ENCODE data around the gene ARSH.
"Not testable (repeated sequence)": the region's sequence is repeated elsewhere in the genome, so short reads cannot be mapped to it uniquely, and the experiment has no call there.

The ARSH gene

GRCh38 chrX:3006495-3006894 lies at the start of gene ARSH:
Gene ARSH (plus strand): TSS chrX:3006546. CDS start chrX:3006613, 67 bp downstream.
- DNase-seq: no peak

- DNase-seq: no peak
Measured at GRCh38 chrX:2958199-2958598, 48.1 kb upstream of the ARSH start.

- no peak for DNase-seq
Measured at GRCh38 chrX:2960861-2961515, 45.4 kb upstream of the ARSH start.

- no peak for DNase-seq
Measured at GRCh38 chrX:2962381-2962780, 44.0 kb upstream of the ARSH start.

GRCh38 chrX:2963449-2963848 lies 42.9 kb upstream of the ARSH start:
- DNase-seq: not testable (repeated sequence)

GRCh38 chrX:2963992-2964794 lies 42.2 kb upstream of the ARSH start:
- DNase-seq: peak; percentile 16

GRCh38 chrX:2965965-2966364 lies 40.4 kb upstream of the ARSH start:
- no peak for DNase-seq

GRCh38 chrX:2967012-2967411 lies 39.3 kb upstream of the ARSH start:
- DNase-seq: no peak

- DNase-seq: no peak
Measured at GRCh38 chrX:2967584-2967983, 38.8 kb upstream of the ARSH start.

- peak; percentile 32 for DNase-seq
Measured at GRCh38 chrX:2967998-2968909, 38.1 kb upstream of the ARSH start.

GRCh38 chrX:2969021-2969420 lies 37.3 kb upstream of the ARSH start:
- DNase-seq: no peak

- no peak for DNase-seq
Measured at GRCh38 chrX:2972391-2972790, 34.0 kb upstream of the ARSH start.

- DNase-seq: no peak
Measured at GRCh38 chrX:2974961-2975360, 31.4 kb upstream of the ARSH start.

- DNase-seq: not testable (repeated sequence)
Measured at GRCh38 chrX:2978639-2979038, 27.7 kb upstream of the ARSH start.

GRCh38 chrX:2984342-2984741 lies 22.0 kb upstream of the ARSH start:
- DNase-seq: no peak

GRCh38 chrX:2989565-2989964 lies 16.8 kb upstream of the ARSH start:
- no peak for DNase-seq

- DNase-seq: no peak
Measured at GRCh38 chrX:3010532-3010931, 4.2 kb downstream of the ARSH start.

- DNase-seq: no peak
Measured at GRCh38 chrX:3017492-3017891, 11.1 kb downstream of the ARSH start.

- no peak for DNase-seq
Measured at GRCh38 chrX:3024176-3024575, 17.8 kb downstream of the ARSH start.

GRCh38 chrX:3026074-3026815 lies 19.9 kb downstream of the ARSH start:
- DNase-seq: no peak

GRCh38 chrX:3029129-3029528 lies 22.8 kb downstream of the ARSH start:
- DNase-seq: no peak

GRCh38 chrX:3037218-3037617 lies 30.9 kb downstream of the ARSH start:
- DNase-seq: no peak

- no peak for DNase-seq
Measured at GRCh38 chrX:3044196-3044595, 37.9 kb downstream of the ARSH start.

Data from amniotic stem cell (primary cell).